HG03045 (cell line): ENCODE measurements around the gene CNTN2.
A peak's percentile ranks its signal among the peaks of the same experiment; 100 is the strongest.

ENCODE experiments used
- ATAC-seq: cut with Tn5 transposase; IDR thresholded peaks from one replicate; pipeline ENCODE4 v1.9.1; 2021; ENCODE audit warnings: mild to moderate bottlenecking, moderate library complexity; ENCODE audit not compliant: unreplicated experiment

CNTN2 gene

GRCh38 chr1:205111354-205111753 is 68.3 kb downstream of the CNTN2 start:
- no peak for ATAC-seq

GRCh38 chr1:205118752-205119151 is 75.7 kb downstream of the CNTN2 start:
- no peak for ATAC-seq

GRCh38 chr1:205121660-205122488 is 78.9 kb downstream of the CNTN2 start, which contains the start of gene RBBP5:
Gene RBBP5 (minus strand): TSS chr1:205121978. CDS start chr1:205121873, 105 bp downstream.
- ATAC-seq, result peak; percentile 96

- ATAC-seq, result no peak
These were observed 79.5 kb downstream of the CNTN2 start for GRCh38 chr1:205122489-205122882.

- no peak for ATAC-seq
These were observed 81.7 kb downstream of the CNTN2 start for GRCh38 chr1:205124726-205125125.

GRCh38 chr1:205127646-205128045 is 84.6 kb downstream of the CNTN2 start:
- ATAC-seq, result no peak
